IPS-11a (cell line): Measurements from ENCODE around the gene PSMB1.
A peak's percentile ranks its signal among the peaks of the same experiment; 100 is the strongest.

Experiments used
- H3K4me3 ChIP-seq: one replicate; pipeline ENCODE4 v1.5.1; 2013; ENCODE audit warnings: low read depth, low read length, control low read depth

Gene PSMB1

DNA sequence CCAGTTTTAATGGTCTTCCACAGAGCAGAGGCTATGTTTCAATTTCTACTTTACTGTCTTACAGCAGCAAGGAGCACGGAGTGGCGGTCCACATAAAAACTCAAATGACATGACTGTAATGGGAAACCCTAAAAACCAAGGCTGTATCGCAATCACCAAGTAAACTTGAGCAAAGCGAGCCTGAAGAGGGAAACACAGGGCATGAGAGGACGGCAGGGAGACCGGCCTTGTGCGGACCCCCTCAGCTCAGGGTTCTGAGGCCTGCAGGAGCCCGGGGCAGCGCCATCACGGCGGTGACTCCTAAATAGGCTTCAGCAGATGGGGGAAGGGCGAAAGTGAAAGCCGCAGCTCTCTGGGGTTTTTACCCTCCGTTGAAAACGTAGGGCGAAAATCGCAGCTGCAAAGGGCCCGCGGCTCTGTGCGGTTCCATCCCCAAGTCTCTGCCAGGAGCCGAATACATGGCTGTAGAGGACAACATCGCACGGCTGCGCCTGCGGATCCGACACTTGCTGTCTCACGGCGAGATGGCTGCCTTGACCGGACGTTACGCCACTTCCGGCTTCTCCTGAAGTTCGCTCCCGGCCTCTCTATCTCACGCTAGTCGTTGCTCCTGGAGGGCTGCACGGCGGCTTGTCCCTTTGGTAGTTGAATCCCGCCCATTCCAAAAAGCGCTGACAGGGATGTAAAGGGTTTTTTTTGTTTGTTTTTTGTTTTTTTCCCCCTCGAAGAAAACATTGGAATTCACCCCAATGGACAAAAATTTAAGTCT is at the start of gene PSMB1:
Gene PSMB1 (minus strand): TSS at position 543 of the 769 bp plus-strand sequence. CDS start 65 bp downstream, at position 478.
- peak within 1 kb of the TSS; percentile 88 for H3K4me3 ChIP-seq

DNA sequence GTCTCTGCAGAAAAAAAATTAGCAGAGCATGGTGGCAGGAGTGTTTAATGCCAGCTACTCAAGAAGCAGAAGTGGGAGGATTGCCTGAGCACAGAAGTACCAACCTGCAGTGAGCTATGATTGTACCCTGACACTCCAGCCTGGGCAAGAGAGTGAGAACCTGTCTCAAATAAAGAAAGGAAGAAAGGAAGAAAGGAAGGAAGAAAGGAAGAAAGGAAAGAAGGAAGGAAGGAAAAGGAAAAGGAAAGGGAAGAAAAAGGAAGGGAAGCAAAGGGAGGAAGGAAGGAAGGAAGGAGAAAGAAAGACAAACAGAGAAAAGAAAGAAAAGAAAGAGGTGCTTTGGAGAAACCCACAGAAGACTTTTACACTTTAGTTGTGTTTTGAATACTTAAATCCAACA is 44.2 kb upstream of the PSMB1 start:
- no peak overlapping the region for H3K4me3 ChIP-seq

DNA sequence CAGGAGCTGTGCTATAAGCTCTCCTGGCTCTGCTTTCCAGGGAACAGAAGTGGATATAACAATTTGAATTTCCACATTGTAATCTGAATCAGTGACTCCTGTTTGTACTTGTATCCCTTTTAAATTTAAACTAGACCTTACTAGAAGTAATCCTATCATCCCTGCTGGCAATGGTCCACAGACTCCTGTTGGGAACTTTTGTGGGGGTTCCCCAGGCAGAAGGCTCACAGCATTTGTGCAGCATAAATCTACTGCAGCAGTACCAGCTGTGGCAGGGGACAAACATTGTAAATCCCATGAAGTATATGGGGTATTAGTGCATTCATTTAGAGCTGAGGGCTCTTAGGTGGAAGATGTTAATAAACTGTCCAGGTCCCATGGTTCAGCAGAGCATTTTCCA is 43.3 kb upstream of the PSMB1 start:
- no peak overlapping the region for H3K4me3 ChIP-seq

DNA sequence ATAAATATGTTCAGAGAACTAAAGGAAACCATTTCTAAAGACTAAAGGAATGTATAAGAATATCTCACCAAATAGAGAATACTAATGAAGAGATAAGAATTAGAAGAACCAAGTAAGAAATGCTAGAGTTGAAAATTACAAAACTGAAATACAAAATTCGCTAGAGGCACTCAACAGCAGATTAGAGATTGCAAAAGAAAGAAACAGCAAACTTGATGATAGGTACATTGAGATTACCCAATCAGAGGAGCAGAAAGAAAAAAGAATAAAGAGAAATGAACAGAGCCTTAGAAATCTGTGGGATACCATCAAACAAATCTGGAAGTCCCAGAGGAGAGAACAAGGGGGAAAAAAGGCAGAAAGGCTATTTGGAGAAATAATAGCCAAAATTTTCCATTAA is 37.6 kb upstream of the PSMB1 start:
- no peak overlapping the region for H3K4me3 ChIP-seq

DNA sequence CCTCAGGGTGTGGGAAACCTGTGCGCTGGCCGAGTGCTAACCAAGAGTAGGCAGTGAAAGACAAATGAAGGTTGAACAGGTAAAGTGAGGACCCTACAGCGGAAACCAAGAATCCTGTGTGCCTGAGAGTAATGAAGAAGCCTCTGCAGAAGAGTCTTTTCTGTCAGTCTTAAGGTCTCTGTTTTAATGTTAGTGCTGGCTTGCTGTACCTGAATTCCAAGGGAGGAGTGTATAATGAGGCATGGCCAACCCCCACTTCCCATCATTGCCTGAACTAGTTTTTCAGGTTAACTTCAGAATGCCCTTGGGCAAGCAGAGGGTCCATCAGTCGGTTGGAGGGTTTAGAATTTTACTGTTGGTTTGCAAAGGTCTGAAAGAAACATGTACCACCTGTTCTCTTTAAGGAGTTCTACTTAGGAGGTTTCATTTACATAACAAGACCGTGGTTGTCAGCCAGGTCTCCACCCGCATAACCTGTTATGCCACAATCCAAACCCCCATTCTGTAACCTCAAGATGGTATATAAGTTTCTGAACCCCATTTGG is 31.9 kb upstream of the PSMB1 start:
- peak overlapping the region; percentile 89 for H3K4me3 ChIP-seq

DNA sequence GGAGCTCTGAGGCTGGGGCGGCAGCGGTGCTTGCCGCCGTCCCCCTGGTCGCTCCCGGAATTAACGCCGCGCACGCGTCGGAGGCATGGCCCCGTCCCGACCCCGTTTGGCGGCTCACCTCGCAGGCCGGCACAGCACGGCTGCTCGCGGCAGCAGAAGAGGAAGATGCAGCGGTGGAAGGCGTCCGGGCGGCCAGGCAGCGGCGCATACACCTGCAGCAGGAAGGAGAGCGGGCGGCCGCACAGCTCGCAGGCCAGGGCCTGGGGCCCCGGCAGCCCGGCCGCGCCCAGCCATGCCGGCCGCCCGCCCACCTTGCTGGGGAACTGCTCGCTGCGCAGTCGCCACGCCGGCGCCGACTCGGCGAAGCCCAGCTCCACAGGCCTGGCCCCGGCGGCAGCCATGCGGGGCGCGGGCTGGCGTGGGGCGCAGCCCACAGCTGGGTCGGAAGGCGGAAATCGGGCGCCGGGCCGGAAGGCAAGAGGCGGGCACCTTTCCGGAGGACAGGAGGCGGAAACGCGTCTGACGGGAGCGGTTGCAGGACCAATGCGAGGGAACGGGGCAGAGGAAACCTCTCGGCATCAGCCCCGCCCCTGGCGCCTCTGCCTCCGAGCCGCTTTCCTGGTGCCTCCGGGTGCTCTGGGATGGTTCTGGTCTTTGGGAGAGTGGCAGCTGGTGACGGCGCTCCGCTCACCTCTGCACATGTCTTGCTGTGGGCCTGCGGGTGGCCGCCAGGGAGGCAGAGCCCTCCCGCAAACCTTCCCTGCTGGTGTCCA is 31.3 kb upstream of the PSMB1 start, which contains the start of gene PDCD2:
Gene PDCD2 (minus strand): TSS at position 457 of the 773 bp plus-strand sequence. CDS start 56 bp downstream, at position 401.
- peak within 1 kb of the TSS; percentile 89 for H3K4me3 ChIP-seq

DNA sequence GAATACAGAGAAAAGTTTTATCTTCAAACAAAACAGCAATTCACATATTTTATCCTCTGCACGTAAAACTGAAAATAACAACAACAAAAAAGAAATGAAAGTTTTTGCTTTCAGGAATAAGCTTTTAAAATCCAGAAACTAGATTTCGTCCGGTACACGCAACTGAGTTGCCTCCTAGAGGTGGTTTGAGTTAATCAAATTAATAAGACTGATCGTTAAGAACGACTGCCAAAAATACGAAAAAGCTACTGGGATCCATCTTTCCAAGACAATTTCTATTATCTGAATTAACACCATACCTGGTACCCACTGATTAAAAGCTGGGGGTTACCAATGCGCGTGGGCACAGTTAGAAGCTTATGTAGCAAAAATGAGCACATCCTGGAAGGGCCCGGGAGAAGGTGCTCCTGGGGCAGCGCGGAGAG is 30.7 kb upstream of the PSMB1 start:
- H3K4me3 ChIP-seq: peak overlapping the region; percentile 89

DNA sequence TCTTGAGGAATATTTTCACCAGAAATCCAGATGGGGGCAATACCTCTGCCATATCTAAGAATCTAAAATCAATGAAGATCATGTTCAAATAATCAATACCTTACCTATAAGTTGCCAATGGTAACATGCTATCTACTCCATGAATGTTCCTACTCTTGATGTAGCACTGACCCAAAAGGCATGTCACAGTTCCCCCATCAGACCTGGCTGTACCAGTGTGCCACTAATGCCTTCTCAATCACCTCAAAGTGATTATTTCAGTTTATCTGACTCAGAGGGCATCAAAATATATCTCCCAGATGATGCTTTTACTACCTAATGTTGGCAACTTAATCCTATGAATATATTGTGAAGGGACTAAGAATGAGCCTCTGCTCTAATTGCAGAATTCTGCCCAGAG is 25.8 kb upstream of the PSMB1 start:
- no peak overlapping the region for H3K4me3 ChIP-seq

DNA sequence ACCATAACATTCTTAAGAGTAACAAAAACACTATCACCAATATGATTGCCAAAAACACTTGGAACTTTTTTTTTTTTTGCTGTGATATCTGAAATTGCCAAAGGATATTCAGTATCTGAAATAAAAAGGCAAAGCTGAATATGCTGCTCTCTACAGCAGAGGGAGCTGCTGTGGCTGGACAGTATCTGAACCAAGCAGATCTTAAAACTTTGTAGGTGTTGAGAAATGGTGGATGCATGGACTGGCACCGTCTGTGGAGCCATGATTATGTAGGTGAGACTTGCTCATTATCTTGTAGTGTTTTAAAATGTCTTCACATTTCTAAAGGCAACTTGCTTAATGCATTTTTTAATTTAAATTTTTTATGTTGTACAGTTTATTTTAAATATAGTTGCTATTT is 22.1 kb upstream of the PSMB1 start:
- no peak overlapping the region for H3K4me3 ChIP-seq

DNA sequence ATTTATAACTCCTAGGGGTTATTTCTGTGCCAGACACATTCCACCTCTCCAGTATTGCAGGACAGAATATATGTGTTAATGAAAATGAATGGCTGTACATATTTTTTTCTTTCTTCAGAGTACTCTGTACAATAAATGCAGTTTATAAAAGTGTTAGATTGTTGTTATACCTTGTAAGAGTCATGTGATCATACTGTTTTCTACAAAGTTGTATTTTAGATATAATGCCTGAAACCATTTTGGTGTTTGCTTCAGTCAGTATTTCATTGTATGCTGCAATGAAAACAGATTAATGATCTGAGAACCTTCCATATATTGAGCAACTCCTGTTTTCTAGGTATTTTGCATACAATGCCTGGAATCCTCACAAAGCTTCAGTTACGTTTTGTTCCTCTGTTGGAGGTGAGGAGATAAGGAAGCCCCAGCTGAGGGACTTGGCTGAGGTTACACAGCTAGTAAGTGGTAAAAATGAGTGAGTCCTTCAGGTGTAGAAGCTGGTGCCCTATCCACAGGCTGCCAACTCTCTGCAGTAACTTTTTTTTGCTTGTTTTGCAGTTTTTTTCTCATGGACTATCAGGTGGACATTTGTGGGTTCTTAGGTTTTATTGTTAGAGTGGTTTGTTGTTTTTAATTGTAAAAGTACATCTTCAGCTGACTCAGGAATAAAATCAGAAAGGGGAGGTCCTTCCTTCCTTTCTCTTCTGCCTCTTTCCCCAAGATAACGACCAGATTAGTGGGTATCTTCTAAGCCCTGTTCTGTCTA is 19.8 kb upstream of the PSMB1 start:
- H3K4me3 ChIP-seq: no peak overlapping the region

DNA sequence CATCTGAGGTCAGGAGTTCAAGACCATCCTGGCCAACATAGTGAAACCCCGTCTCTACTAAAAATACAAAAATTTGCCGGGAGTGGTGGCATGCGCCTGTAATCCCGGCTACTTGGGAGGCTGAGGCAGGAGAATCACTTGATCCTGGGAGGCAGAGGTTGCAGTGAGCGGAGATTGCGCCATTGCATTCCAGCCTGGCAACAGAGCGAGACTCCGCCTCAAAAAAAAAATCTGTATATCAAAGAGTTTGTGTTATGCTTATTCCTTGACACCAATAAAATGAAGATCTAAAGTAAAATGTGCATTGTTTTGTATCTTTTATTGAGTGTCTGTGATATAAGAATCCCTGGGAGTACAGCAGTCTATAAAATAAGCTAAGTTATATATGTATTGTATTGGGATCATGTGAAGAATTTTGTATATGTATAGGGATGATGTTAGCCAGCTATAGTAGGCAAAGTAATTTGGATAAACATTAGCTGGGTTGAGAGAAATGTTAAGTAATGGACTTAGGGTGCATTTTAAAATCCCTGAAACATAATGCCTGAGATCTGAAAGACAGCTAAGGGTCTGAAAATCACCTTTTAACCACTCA is 11.9 kb upstream of the PSMB1 start:
- H3K4me3 ChIP-seq: no peak overlapping the region

DNA sequence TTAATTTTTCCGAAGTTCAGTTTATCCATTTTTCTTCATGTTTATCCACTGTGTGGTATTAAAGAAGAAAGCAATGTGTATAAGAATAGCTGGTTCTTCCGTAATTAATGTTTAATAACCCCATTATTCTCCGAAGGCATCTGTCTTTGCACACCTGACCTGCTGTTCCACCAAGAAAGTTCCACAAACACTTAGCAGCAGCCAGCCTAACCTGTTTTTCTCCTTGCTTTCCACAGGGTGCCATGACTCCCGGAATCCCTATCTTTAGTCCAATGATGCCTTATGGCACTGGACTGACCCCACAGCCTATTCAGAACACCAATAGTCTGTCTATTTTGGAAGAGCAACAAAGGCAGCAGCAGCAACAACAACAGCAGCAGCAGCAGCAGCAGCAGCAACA is 8.4 kb upstream of the PSMB1 start:
- H3K4me3 ChIP-seq: no peak overlapping the region

DNA sequence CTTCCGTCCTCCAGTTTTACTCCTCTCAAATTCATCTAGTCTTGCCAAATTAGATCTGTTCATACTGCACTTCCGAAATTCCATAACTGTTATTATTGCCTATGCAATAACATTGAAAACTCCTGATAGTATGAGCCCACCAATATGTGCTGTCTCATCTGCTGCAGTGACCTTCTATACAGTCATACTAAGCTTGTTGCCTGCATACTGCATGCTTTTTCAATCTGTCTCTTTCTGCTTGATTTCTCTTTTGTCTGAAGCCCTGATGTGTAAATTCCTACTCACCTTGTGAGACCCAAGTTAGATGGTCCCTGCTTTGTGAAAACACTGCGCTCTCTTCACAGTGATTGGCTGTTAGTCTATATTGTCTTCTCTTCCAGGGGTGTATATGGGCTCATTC is 2.2 kb upstream of the PSMB1 start:
- H3K4me3 ChIP-seq: peak overlapping the region; percentile 88

DNA sequence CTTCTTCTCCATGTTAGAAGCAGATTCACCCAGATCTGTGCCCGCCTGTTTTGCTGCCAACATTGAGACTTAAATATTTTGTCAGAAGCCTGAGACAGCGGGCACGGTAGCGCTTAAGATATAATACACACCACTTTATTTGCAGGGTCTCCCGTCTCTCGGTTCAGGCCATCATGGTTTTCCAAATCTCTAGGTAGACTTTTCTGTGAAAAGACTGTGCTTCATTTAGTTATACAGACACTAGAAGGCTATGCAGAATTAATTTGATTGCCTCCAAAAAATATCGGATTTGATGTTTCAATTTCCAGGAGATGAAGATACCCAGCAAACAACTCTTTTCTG is 1.7 kb upstream of the PSMB1 start:
- peak overlapping the region; percentile 88 for H3K4me3 ChIP-seq

DNA sequence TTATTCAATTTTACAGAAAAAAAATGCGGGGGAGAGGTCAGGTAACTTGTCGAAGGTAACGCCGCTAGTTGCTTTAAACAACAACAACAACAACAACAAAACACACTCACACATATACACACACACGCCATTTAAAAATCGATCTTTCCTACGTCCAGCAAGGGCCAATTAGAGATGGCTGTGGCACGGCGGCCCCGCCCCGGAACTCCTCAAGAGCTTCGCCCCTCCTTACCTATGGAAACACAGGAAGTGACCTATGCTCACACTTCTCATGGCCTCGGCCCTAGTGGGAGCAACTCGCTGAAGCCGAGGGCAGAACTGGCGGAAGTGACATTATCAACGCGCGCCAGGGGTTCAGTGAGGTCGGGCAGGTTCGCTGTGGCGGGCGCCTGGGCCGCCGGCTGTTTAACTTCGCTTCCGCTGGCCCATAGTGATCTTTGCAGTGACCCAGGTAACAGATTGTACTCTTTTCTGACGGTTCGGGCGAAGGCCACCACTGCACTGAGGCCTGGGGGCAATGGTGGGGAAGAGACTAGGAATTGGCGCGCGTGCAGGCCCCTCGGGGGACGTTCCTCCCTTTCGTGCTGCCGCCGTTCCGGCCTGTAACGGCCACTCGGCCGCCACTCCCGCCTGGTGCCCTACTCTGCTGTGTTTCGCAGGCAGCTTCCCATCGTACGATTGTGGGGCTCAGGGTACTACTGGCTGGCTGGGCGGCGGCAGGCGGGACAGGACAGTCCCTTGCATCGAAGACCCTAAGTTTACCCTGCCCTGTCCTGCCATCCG is 1.1 kb upstream of the PSMB1 start, which contains the start of gene TBP:
Gene TBP (plus strand): TSS at position 357 of the 783 bp plus-strand sequence. CDS start 2,661 bp downstream, outside the sequence.
- H3K4me3 ChIP-seq: peak within 1 kb of the TSS; percentile 88

DNA sequence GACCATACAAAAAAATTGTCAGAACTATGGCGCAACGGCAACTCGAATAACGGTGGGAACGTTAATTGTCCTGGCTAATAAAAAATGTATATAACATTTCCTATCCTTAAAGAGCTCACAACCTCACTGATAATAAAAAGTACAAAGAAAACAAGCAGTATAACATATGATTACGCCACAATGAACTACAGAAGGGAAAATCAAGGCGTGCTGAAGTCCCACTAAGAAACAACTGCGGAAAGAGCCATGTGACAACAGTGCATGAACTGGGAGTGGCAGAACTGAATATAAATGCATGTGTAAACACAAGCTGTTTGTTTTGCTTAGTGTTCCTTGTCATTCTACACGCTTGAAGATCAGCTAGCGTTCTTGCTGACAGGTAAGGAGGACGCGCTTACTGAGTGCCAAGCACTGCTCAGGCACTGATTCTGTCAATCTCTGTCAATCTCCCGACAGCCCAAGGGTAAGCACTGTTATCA is 466 bp upstream of the PSMB1 start:
- peak overlapping the region; percentile 88 for H3K4me3 ChIP-seq

DNA sequence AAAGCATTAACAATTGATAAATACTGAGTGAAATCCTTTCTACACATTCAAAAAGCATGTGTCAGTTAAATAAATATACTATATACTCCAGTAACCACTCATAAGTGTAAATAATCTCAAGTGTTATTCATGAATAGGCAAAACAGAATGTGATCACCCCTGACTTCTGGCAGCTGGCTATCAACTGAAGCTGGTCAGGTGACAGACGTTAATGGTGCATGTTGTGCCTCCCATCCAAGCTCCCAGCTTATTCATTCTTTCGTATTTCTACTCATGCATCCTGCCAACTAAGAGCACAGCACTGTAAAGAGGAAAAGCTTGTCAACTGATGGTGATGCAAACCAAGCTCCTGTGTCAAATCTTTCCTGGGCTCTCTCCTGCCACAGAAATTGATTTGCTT is 7.7 kb downstream of the PSMB1 start:
- H3K4me3 ChIP-seq: no peak overlapping the region

DNA sequence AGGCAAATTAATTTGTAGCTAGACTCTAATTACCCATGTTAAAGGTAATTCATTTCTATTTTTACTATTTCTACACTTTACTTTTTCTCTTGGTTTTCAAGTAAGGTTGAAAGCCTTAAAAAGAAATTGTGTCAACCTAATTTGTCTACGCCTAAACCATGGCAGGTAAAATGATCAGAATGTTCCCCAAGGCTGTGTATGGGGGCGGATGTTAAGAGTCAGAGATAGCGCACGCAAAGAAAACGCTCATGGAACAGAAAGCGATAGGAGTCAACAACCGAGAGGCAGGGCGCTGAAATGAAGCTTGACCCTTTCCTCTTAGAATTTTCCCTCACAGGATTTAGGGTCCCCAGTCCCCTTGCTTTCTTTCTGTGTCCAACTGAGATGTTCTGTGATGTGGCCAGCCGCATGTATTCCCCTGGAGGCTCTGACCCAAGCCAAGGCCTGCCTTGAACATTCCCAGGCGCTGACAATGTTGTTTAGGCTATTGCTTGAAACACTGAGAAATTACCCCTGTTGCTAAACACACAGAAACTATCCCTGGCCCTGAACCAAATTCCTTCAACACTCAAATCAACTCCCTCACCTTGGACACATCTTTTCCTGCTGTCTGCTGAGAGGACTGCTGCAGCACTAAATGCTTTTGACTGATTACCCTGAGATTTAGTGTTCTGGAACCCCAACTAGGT is 10.9 kb downstream of the PSMB1 start:
- no peak overlapping the region for H3K4me3 ChIP-seq

DNA sequence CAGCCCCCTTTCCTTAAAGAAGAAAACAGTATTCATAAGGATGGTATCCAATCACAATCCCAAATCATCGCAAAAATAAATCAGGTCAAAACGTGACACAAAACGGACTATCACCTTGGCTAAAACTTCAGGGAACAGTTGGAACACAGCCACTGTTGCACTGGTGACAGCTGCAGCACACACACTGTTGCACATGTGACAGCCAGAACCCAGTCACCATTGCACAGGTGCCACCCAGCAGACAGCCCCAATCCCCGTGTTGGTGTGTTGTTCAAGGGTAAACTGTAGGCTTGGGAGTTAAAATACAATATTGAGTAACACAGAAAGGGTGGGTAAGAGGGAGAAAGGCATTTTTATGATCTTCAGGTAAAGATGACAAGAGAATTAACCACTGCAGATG is 15.8 kb downstream of the PSMB1 start:
- no peak overlapping the region for H3K4me3 ChIP-seq
